GM19043 (cell line): ENCODE measurements around the gene MYO5B.

Experiments
- ATAC-seq: cut with Tn5 transposase; IDR thresholded peaks from one replicate; pipeline ENCODE4 v1.9.1; 2021; ENCODE audit warnings: low read depth; ENCODE audit not compliant: unreplicated experiment

MYO5B gene

GRCh38 chr18:50075772-50076171 is 119.2 kb downstream of the MYO5B start:
- ATAC-seq, result no peak

- no peak for ATAC-seq
Observed at GRCh38 chr18:50074404-50074803, 120.5 kb downstream of the MYO5B start.

GRCh38 chr18:50073319-50073718 is 121.6 kb downstream of the MYO5B start:
- ATAC-seq, result no peak

GRCh38 chr18:50072146-50072545 is 122.8 kb downstream of the MYO5B start:
- ATAC-seq, result no peak

GRCh38 chr18:50071397-50071796 is 123.5 kb downstream of the MYO5B start:
- ATAC-seq, result no peak

- ATAC-seq, result no peak
Observed at GRCh38 chr18:50069422-50069821, 125.5 kb downstream of the MYO5B start.

- no peak for ATAC-seq
Observed at GRCh38 chr18:50065527-50065926, 129.4 kb downstream of the MYO5B start.

GRCh38 chr18:50065039-50065438 is 129.9 kb downstream of the MYO5B start:
- no peak for ATAC-seq

- no peak for ATAC-seq
Observed at GRCh38 chr18:50061876-50062517, 132.9 kb downstream of the MYO5B start.

GRCh38 chr18:50060822-50061221 is 134.1 kb downstream of the MYO5B start:
- ATAC-seq, result no peak

- ATAC-seq, result no peak
Observed at GRCh38 chr18:50058731-50059130, 136.2 kb downstream of the MYO5B start.

- no peak for ATAC-seq
Observed at GRCh38 chr18:50057009-50057408, 137.9 kb downstream of the MYO5B start.

- ATAC-seq, result no peak
Observed at GRCh38 chr18:50056185-50056584, 138.8 kb downstream of the MYO5B start.

GRCh38 chr18:50055488-50055887 is 139.5 kb downstream of the MYO5B start:
- no peak for ATAC-seq

- no peak for ATAC-seq
Observed at GRCh38 chr18:50053111-50053510, 141.8 kb downstream of the MYO5B start.

GRCh38 chr18:50051288-50051687 is 143.7 kb downstream of the MYO5B start:
- no peak for ATAC-seq

- no peak for ATAC-seq
Observed at GRCh38 chr18:50045126-50045525, 149.8 kb downstream of the MYO5B start.

- no peak for ATAC-seq
Observed at GRCh38 chr18:50044402-50044801, 150.5 kb downstream of the MYO5B start.

- no peak for ATAC-seq
Observed at GRCh38 chr18:50042611-50043010, 152.3 kb downstream of the MYO5B start.

- ATAC-seq, result no peak
Observed at GRCh38 chr18:50039746-50040145, 155.2 kb downstream of the MYO5B start.

- ATAC-seq, result no peak
Observed at GRCh38 chr18:50038448-50038847, 156.5 kb downstream of the MYO5B start.

GRCh38 chr18:50034029-50034428 is 160.9 kb downstream of the MYO5B start:
- ATAC-seq, result no peak

GRCh38 chr18:50033004-50033403 is 161.9 kb downstream of the MYO5B start:
- ATAC-seq, result no peak
